Peyer's patch (tissue), 4 donors: ENCODE measurements around the gene EXD3.

Experiments used
- POLR2A ChIP-seq, 2 donors: fragments of 450-650 bp; IDR thresholded peaks; one replicate each; pipeline ENCODE4 v1.5.1; 2017; ENCODE audit warnings: antibody characterized with exemption in 2 of 2, mild to moderate bottlenecking in 2 of 2, moderate library complexity in 2 of 2
- TF ChIP-seq, protein P1 (sequence below), 6 experiments: fragments of 450-650 bp in 4 of 6; fragments of 200-600 bp in 2 of 6; sonication (generic) in 1 of 6; IDR thresholded peaks; one replicate each; pipeline ENCODE4 v1.5.1; 2017 to 2019; ENCODE audit warnings: antibody characterized with exemption in 6 of 6, mild to moderate bottlenecking in 3 of 6, moderate library complexity in 1 of 6

DNA sequence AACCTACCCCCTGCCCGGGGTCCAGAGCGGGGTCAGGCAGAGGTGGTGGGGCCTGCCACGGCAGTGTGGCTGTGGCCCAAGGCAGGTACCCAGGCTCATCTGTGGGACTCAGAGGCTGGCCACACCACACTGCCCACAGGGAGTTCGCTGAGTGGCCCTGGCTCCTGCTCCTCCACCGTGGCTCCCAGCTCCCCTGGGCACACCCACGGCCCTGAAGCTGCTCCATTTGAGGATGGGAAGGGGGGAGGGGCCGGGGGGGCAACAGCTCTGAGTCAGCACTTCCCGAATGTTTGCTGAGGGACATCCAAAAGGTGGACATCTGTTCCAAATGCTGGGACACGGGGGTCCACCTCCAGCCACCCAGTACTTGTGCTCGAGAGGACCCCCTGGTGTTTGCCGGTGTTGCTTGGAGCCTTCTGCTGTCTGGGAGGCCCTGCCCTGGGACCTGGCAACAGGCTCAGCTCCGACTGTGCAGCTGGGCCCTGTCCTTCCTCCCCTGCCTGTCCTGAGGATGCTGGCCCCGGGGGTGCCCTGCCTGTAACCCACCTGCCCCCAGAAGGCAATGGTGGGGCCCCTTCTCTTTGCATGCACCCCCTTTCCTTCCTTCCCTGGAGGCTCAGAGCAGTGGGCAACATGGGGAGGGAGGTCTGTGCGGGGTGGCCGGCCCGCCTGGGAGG lies 118.4 kb downstream of the EXD3 start:
- TF ChIP-seq, protein P1, sequence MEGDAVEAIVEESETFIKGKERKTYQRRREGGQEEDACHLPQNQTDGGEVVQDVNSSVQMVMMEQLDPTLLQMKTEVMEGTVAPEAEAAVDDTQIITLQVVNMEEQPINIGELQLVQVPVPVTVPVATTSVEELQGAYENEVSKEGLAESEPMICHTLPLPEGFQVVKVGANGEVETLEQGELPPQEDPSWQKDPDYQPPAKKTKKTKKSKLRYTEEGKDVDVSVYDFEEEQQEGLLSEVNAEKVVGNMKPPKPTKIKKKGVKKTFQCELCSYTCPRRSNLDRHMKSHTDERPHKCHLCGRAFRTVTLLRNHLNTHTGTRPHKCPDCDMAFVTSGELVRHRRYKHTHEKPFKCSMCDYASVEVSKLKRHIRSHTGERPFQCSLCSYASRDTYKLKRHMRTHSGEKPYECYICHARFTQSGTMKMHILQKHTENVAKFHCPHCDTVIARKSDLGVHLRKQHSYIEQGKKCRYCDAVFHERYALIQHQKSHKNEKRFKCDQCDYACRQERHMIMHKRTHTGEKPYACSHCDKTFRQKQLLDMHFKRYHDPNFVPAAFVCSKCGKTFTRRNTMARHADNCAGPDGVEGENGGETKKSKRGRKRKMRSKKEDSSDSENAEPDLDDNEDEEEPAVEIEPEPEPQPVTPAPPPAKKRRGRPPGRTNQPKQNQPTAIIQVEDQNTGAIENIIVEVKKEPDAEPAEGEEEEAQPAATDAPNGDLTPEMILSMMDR (IDR thresholded peaks at IDR 0.05), result no peak
- TF ChIP-seq POLR2A (IDR thresholded peaks at IDR 0.05), result no peak
